Osteocyte (in vitro differentiated cells): Measurements from ENCODE around the gene SYNRG. TPM values are rescaled to one million over a fixed set of nuclear protein-coding genes. Genes with fewer than 3 reads are reported as not detected.
A peak's percentile ranks its signal among the peaks of the same experiment; 100 is the strongest.

Source experiments
- DNase-seq: peaks from one replicate; pipeline ENCODE4 v3.0.0; 2021; ENCODE audit warnings: mixed read lengths; ENCODE audit not compliant: unreplicated experiment; ENCODE audit errors: extremely low spot score
- H3K27ac Mint-ChIP-seq: one replicate; pipeline ENCODE4 v1.8.0; 2021; ENCODE audit warnings: mild to moderate bottlenecking, mixed read lengths; ENCODE audit not compliant: unreplicated experiment
- H3K27me3 Mint-ChIP-seq: one replicate; pipeline ENCODE4 v1.8.0; 2021; ENCODE audit warnings: mixed read lengths; ENCODE audit not compliant: unreplicated experiment
- H3K36me3 Mint-ChIP-seq: one replicate; pipeline ENCODE4 v1.8.0; 2021; ENCODE audit warnings: mixed read lengths; ENCODE audit not compliant: unreplicated experiment
- H3K4me1 Mint-ChIP-seq: one replicate; pipeline ENCODE4 v1.8.0; 2021; ENCODE audit warnings: mixed read lengths; ENCODE audit not compliant: unreplicated experiment
- H3K4me3 Mint-ChIP-seq: one replicate; pipeline ENCODE4 v1.8.0; 2021; ENCODE audit warnings: mild to moderate bottlenecking, moderate library complexity, mixed read lengths; ENCODE audit not compliant: unreplicated experiment
- H3K9me3 Mint-ChIP-seq: one replicate; pipeline ENCODE4 v1.8.0; 2021; ENCODE audit warnings: mixed read lengths; ENCODE audit not compliant: unreplicated experiment
- total RNA-seq: library from RNA; stranded (reverse); gene quantifications from 2 replicates; pipeline ENCODE4 v1.2.1, GENCODE V29; 2021
- TF ChIP-seq, protein P1 (sequence below): fragments of 200-600 bp; sonication (generic); IDR thresholded peaks from 2 replicates; pipeline ENCODE4 v1.5.0; 2021; ENCODE audit warnings: antibody characterized with exemption, mild to moderate bottlenecking, moderate library complexity

The SYNRG gene
- total RNA-seq, 1 donor from 2014 or later = 51.9 TPM

DNA sequence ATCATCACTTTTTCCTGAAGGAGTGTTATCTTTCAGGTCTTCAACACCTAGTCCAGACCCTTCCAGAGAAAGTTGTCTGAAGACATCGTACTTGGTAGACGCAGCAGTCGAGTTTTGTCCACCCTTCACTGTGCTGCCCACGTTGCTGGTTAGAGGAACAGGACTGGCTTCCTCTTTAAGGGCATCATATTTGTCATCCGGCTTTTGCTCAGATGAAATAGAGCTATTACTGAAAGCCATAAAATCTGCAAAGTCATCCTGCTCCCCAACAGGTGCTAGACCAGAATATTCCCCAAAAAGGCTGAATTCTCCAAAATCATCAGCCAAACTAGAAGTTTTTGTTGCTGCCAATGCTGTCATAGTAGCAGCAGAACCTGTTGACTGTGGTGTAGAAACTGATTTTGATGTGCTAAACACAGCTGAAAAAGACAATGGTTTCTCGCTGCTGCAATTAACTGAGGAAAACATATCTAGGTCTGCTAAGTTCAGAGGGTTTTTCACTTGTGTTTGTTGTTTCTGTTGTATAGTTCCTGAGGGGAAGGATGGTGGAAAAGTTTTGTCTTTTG, 55.7 kb downstream of the SYNRG start:
- Mint-ChIP-seq H3K27ac (no peak overlapping the region), H3K4me1 (no peaks in the 10 kb centered on the region)

DNA sequence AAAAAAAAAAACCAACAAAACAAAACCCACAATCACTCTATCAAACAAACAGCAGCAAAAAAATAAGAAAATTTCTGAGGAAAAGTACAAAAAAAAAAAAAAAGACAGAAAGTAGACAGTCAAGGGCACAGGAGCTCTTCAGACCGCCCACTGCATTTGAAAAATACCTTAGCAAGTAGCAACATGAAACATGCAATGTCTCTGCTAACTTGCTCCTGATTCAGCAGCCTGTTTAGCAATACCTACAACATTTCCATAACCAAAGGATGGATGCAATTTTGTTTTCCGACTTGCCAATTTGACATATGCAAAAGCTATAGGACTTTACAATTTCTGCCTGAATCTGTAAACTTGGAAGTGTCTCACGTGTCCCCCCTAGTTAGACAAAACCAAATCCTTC, 57.4 kb downstream of the SYNRG start:
- Mint-ChIP-seq H3K4me1 (peaks cover 13% of the 10 kb centered on the region), H3K36me3 (peaks cover 33% of the 10 kb centered on the region), H3K27ac (peak overlapping the region; percentile 14), H3K4me3 (no peak overlapping the region), H3K27me3 (no peaks in the 10 kb centered on the region), H3K9me3 (no peaks in the 10 kb centered on the region)
- TF ChIP-seq, protein P1, sequence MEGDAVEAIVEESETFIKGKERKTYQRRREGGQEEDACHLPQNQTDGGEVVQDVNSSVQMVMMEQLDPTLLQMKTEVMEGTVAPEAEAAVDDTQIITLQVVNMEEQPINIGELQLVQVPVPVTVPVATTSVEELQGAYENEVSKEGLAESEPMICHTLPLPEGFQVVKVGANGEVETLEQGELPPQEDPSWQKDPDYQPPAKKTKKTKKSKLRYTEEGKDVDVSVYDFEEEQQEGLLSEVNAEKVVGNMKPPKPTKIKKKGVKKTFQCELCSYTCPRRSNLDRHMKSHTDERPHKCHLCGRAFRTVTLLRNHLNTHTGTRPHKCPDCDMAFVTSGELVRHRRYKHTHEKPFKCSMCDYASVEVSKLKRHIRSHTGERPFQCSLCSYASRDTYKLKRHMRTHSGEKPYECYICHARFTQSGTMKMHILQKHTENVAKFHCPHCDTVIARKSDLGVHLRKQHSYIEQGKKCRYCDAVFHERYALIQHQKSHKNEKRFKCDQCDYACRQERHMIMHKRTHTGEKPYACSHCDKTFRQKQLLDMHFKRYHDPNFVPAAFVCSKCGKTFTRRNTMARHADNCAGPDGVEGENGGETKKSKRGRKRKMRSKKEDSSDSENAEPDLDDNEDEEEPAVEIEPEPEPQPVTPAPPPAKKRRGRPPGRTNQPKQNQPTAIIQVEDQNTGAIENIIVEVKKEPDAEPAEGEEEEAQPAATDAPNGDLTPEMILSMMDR = no peak
- DNase-seq = no peak

More for the DNA sequence above, 55.7 kb downstream of the SYNRG start:
- H3K9me3 Mint-ChIP-seq = no peaks in the 10 kb centered on the region
- H3K27me3 Mint-ChIP-seq = no peaks in the 10 kb centered on the region
- TF ChIP-seq, protein P1 = no peak
- no peak for DNase-seq
- H3K4me3 Mint-ChIP-seq = no peak overlapping the region
- H3K36me3 Mint-ChIP-seq = peaks cover 39% of the 10 kb centered on the region

DNA sequence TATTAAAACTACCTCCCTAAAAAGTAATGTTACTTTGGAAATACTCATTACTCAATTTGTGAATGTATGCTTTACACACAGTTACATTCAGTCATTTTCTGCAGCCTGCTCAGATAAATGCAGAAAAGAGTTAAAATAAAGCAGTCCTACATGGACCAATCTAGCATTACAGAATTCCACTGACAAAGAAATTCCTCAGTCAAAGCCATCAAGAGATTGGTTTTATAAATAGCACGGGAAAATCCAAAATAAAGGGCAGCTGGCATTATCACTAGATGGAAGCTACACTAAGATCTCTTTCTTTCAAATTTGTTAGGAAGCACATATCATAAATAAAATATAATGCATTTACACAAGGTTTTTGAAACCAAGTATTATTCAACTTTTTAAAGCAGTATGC, 61.2 kb downstream of the SYNRG start:
- Mint-ChIP-seq H3K4me3 (no peak overlapping the region), H3K36me3 (peaks cover 21% of the 10 kb centered on the region), H3K27me3 (no peaks in the 10 kb centered on the region), H3K4me1 (peaks cover 27% of the 10 kb centered on the region), H3K9me3 (no peaks in the 10 kb centered on the region), H3K27ac (peak overlapping the region; percentile 58)
- DNase-seq = no peak
- TF ChIP-seq, protein P1 = no peak

DNA sequence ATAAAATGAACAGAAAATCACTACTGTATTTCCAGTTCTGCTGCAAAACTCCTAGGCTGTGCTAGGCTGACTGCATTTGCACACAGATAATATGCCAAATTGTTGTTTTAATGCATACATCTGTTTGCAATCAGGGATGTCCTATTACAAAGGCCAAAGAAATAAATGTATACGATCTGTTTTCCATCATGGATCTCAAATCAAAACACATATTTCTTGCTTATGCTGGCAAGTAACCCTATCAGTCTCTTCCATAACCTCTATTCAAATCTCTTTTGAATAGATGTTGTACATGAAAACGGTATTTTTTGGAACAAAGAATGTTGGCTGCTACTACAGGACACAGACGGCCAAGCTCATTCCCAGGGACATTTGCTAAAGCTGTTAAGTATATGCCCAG, 62.9 kb downstream of the SYNRG start:
- Mint-ChIP-seq H3K9me3 (no peaks in the 10 kb centered on the region), H3K4me3 (no peak overlapping the region), H3K27ac (peak overlapping the region; percentile 55), H3K36me3 (peaks cover 24% of the 10 kb centered on the region), H3K4me1 (peaks cover 32% of the 10 kb centered on the region), H3K27me3 (no peaks in the 10 kb centered on the region)
- TF ChIP-seq, protein P1 = no peak
- no peak for DNase-seq

DNA sequence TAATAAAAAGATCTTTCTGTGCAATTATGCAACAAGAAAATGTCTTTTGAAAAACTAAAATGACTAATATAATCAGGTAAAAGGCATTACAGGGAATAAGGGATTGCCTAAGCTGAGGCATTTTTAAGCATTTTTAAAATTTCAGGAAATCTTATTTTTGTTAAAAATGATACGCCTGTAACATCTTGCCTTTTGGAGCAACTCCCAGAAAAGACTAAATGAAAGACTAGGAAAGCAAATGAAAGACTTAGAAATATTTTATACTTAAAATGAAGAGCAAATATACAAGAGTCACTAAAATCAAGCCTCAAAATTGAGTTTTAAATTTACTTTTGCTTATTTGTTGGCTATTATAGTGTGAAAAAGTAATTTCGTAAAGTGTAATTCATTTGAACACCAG, 63.7 kb downstream of the SYNRG start:
- no peak for DNase-seq
- Mint-ChIP-seq H3K27me3 (no peaks in the 10 kb centered on the region), H3K9me3 (no peaks in the 10 kb centered on the region), H3K4me3 (no peak overlapping the region), H3K36me3 (peaks cover 30% of the 10 kb centered on the region), H3K27ac (no peak overlapping the region), H3K4me1 (peaks cover 32% of the 10 kb centered on the region)
- TF ChIP-seq, protein P1 = no peak
